Karpas-422 (cell line): Measurements from ENCODE around the gene PRIM2. TPM values are rescaled to one million over a fixed set of nuclear protein-coding genes. Genes with fewer than 3 reads are reported as not detected.
"Not testable (repeated sequence)": the region's sequence is repeated elsewhere in the genome, so short reads cannot be mapped to it uniquely, and the experiment has no call there.

ENCODE experiments used
- DNase-seq: peaks from one replicate; pipeline ENCODE4 v3.0.0-alpha.2; 2015
- H2AFZ ChIP-seq: fragments of 200-600 bp; sonication (generic); 2 replicates; pipeline ENCODE4 v1.6.1; 2014; ENCODE audit warnings: antibody characterized with exemption, low read length, mixed read lengths
- H3K27ac ChIP-seq: fragments of 200-600 bp; sonication (generic); 2 replicates; pipeline ENCODE4 v1.5.1; 2014; ENCODE audit warnings: mild to moderate bottlenecking, low read length, moderate library complexity
- H3K27me3 ChIP-seq: fragments of 200-600 bp; sonication (generic); 2 replicates; pipeline ENCODE4 v1.6.1; 2014; ENCODE audit warnings: low read length, mixed read lengths
- H3K36me3 ChIP-seq: fragments of 200-600 bp; sonication (generic); 2 replicates; pipeline ENCODE4 v1.6.1; 2014; ENCODE audit warnings: low read length, mixed read lengths; ENCODE audit not compliant: insufficient read depth
- H3K4me1 ChIP-seq: fragments of 200-600 bp; sonication (generic); 2 replicates; pipeline ENCODE4 v1.6.1; 2014; ENCODE audit warnings: mild to moderate bottlenecking, low read length, mixed read lengths
- H3K4me2 ChIP-seq: fragments of 200-600 bp; sonication (generic); 2 replicates; pipeline ENCODE4 v1.6.1; 2014; ENCODE audit warnings: low read length, low read depth, mild to moderate bottlenecking; ENCODE audit not compliant: poor library complexity, severe bottlenecking
- H3K4me3 ChIP-seq: fragments of 200-600 bp; sonication (generic); 2 replicates; pipeline ENCODE4 v1.5.1; 2014; ENCODE audit warnings: mild to moderate bottlenecking, antibody characterized with exemption, low read length, mixed read lengths
- H3K79me2 ChIP-seq: fragments of 200-600 bp; sonication (generic); 2 replicates; pipeline ENCODE4 v1.6.1; 2014; ENCODE audit warnings: mild to moderate bottlenecking, low read length, mixed read lengths
- H3K9ac ChIP-seq: fragments of 200-600 bp; sonication (generic); 2 replicates; pipeline ENCODE4 v1.6.0; 2014; ENCODE audit warnings: low read length
- H3K9me2 ChIP-seq: fragments of 200-600 bp; sonication (generic), shearing (Covaris generic); replicated peaks from 2 replicates; pipeline ENCODE4 v1.6.0; 2014; ENCODE audit warnings: mild to moderate bottlenecking, low read length, moderate library complexity; ENCODE audit not compliant: insufficient read depth
- H3K9me3 ChIP-seq: fragments of 300-700, 200-600 bp; sonication (generic); 2 replicates; pipeline ENCODE4 v1.6.1; 2014; ENCODE audit warnings: low read length, mixed read lengths
- H4K20me1 ChIP-seq: fragments of 200-600 bp; sonication (generic); 2 replicates; pipeline ENCODE4 v1.6.1; 2014; ENCODE audit warnings: mild to moderate bottlenecking, antibody characterized with exemption, low read length, low read depth; ENCODE audit not compliant: insufficient read depth
- total RNA-seq: library from RNA; depleted of rRNA; stranded (reverse); fragments of >200 nt; shearing (Covaris generic); gene quantifications from 2 replicates; pipeline ENCODE4 v1.2.3, GENCODE V29; 2014; ENCODE audit warnings: low replicate concordance

PRIM2 gene
- total RNA-seq, 1 experiment from 2014 or later = 49.1 TPM

DNA sequence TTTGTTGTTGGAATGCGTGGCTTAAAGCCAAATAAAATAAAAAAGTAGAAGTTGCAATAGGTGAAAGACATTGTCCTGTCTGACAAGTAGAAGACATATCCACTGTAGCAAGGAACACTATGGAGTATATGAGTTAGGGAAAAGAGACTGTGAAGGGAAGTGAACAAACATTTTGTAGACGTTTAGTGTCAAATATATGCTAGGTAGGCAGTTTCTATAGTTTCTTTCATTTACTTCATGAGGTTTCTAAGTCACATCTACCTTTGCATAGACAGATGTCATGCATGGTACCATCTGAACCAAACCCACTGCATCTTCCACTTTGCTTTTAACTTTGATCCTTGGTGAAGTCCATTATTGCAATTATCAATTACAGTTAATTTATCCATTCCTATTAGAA is 9.9 kb downstream of the PRIM2 start:
- H3K36me3 ChIP-seq = peaks cover 87% of the 10 kb centered on the region

DNA sequence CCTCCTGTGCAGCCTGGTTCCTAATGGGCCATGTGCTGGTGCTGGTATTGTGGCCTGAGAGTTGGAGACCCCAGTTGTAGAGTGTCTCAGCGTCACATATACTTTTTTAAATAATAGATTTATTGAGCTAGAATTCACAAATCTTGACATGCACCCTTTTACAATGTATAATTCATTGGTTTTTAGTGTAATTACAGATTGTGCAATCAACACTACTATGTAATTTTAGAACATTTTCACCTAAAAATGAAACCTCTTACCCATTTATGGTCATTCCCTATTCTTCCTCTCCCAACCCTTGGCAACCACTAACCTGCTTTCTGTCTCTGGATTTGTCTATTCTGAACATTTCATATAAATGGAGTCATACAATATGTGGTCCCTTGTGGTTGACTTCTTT is 10.6 kb downstream of the PRIM2 start:
- Histone ChIP-seq H3K4me2 (no peak overlapping the region), H3K27ac (no peak overlapping the region), H3K9ac (no peak overlapping the region), H3K9me3 (peaks cover 19% of the 10 kb centered on the region; the same call in 1 of the 2 replicates), H3K79me2 (peaks cover 73% of the 10 kb centered on the region), H3K4me1 (no peaks in the 10 kb centered on the region), H3K9me2 (no peaks in the 10 kb centered on the region), H3K27me3 (no peaks in the 10 kb centered on the region), H3K4me3 (no peak overlapping the region), H4K20me1 (no peaks in the 10 kb centered on the region), H2AFZ (no peak overlapping the region), H3K36me3 (peaks cover 91% of the 10 kb centered on the region)
- DNase-seq = no peak

More for the DNA sequence above, 9.9 kb downstream of the PRIM2 start:
- H2AFZ ChIP-seq = no peak overlapping the region
- no peak overlapping the region for H3K27ac ChIP-seq
- no peak overlapping the region for H3K9ac ChIP-seq
- H3K79me2 ChIP-seq = peaks cover 73% of the 10 kb centered on the region
- no peak overlapping the region for H3K4me2 ChIP-seq
- no peak for DNase-seq
- H3K27me3 ChIP-seq = no peaks in the 10 kb centered on the region
- no peaks in the 10 kb centered on the region for H4K20me1 ChIP-seq
- H3K4me1 ChIP-seq = no peaks in the 10 kb centered on the region
- H3K9me3 ChIP-seq = peaks cover 19% of the 10 kb centered on the region; the same call in 1 of the 2 replicates
- no peaks in the 10 kb centered on the region for H3K9me2 ChIP-seq
- no peak overlapping the region for H3K4me3 ChIP-seq

DNA sequence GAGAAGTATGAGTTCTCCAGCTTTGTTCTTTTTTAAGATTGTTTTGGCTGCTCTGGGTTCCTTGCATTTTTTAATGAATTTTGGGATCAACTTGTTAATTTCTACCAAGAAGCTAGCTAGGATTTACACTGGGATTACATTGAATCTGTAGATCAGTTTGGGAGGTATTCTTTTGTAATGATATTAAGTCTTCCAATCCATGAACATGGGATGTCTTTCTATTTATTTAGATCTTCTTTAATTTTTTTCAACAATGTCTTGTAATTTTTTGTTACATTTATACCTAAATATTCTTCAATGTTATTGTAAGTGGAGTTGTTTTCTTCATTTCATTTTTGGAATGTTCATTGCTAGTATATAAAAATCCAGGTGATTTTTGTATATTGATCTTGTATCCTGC is 12.5 kb downstream of the PRIM2 start:
- H3K4me1 ChIP-seq = no peaks in the 10 kb centered on the region
- DNase-seq = no peak
- H3K27me3 ChIP-seq = no peaks in the 10 kb centered on the region
- H3K4me2 ChIP-seq = no peak overlapping the region
- peaks cover 19% of the 10 kb centered on the region; the same call in 1 of the 2 replicates for H3K9me3 ChIP-seq
- peaks cover 78% of the 10 kb centered on the region for H3K79me2 ChIP-seq
- peaks cover 95% of the 10 kb centered on the region for H3K36me3 ChIP-seq
- no peak overlapping the region for H2AFZ ChIP-seq
- H3K27ac ChIP-seq = no peak overlapping the region
- H3K9me2 ChIP-seq = no peaks in the 10 kb centered on the region
- H3K9ac ChIP-seq = no peak overlapping the region
- H4K20me1 ChIP-seq = no peaks in the 10 kb centered on the region
- H3K4me3 ChIP-seq = no peak overlapping the region

DNA sequence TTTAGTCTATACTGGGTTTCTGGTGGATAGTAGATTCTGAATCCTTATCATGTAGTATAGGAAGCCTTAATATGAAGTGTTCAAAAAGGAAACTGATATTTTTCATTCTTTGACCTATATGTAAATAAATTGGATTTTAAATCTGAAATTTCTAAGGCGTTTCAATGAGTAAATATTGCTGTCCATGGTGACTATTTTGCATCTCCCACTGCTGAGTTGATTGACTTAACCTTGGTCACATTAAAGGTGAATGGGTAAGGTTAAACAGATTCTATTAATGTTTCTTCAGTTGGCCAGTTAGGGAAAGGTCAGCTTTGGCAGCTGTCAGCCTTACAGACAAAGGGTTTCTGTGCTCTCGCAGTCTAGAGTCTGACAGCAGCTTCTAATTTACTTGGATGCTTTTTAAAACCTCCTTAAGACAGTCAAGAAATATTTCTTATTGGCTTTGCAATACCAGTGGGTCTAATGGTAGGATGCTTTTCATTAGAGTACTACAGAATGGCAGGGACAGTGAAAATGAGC is 24.8 kb downstream of the PRIM2 start:
- H3K9me2 ChIP-seq = no peaks in the 10 kb centered on the region
- H3K27ac ChIP-seq = no peak overlapping the region
- H3K79me2 ChIP-seq = peaks cover 44% of the 10 kb centered on the region
- H4K20me1 ChIP-seq = no peaks in the 10 kb centered on the region
- H3K27me3 ChIP-seq = no peaks in the 10 kb centered on the region
- peaks cover 5% of the 10 kb centered on the region; the same call in 1 of the 2 replicates for H3K4me1 ChIP-seq
- no peak overlapping the region for H3K4me2 ChIP-seq
- no peak for DNase-seq
- H2AFZ ChIP-seq = no peak overlapping the region
- 0 out of 2 replicates have a peak, but pooled peaks cover 2% of the 10 kb centered on the region for H3K36me3 ChIP-seq
- H3K9me3 ChIP-seq = no peaks in the 10 kb centered on the region
- H3K9ac ChIP-seq = no peak overlapping the region
- no peak overlapping the region for H3K4me3 ChIP-seq

DNA sequence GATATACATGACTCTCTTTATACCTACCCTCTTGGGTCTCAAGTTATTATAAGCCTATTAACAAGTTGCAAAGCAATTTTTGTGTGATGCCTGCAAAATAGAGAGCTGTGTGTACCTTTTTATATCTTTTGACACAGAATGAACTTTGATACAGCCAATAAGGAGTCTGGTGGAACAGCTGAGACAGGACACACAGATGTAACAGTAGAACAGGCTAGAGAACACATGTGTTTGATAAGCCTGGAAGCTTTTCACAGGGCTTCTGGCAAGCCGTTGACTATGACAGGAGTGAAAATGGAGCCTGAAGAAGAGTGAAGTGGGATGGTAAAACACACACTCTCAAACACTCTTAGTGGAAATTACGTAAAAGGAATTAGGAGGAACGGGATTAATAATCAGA is 25.9 kb downstream of the PRIM2 start:
- H3K9me2 ChIP-seq, H3K4me3 ChIP-seq, H3K9me3 ChIP-seq, H3K36me3 ChIP-seq, H3K27me3 ChIP-seq, DNase-seq, H4K20me1 ChIP-seq, H3K27ac ChIP-seq, H3K4me1 ChIP-seq, H3K4me2 ChIP-seq, H2AFZ ChIP-seq, H3K9ac ChIP-seq: not testable (repeated sequence)
- H3K79me2 ChIP-seq = peaks cover 45% of the 10 kb centered on the region

DNA sequence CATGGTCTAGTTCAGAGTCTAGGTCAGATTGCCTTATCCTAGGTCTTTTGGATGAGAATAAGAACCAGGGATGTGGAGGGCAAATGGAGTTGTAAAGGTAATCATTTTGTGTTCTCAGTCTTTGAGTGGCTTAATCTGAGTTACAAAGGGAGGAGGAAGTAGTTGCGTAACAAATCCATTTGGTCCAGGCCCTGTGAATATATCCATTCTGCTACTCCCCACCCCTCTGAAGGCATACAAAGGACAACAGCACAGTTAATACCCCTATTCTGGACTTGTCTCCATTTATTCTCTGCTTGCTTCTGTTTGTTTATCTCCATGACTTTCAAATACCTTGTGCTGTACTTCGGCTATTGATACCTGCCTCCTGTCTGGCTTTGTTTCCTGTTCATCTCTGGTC is 29.3 kb downstream of the PRIM2 start:
- peaks cover 58% of the 10 kb centered on the region for H3K79me2 ChIP-seq
- not testable (repeated sequence) for H3K9me2 ChIP-seq, H3K36me3 ChIP-seq, H3K4me2 ChIP-seq, H3K9me3 ChIP-seq, H3K9ac ChIP-seq, H4K20me1 ChIP-seq, H2AFZ ChIP-seq, H3K4me1 ChIP-seq, H3K27me3 ChIP-seq, H3K4me3 ChIP-seq, DNase-seq, H3K27ac ChIP-seq

DNA sequence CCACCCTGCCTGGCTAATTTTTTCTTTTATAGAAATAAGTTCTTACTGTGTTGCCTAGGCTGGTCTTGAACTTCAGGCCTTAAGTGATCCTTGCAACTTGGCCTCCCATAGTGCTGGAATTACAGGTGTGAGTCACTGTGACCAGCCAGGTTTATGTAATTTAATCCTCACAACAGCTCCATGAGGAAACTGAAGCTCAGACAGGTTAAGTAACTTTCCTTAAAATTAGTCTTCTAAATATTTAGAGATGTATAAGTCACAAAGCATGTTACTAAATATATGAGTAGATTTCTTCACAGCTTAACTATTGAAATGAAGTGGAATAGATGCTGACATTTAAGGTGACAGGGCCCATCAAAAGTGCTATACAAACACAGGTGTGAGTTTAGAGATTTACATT is 30.2 kb downstream of the PRIM2 start:
- H3K4me2 ChIP-seq, H3K4me3 ChIP-seq, H3K27ac ChIP-seq, H3K9me2 ChIP-seq, H3K9me3 ChIP-seq, H3K9ac ChIP-seq, H3K27me3 ChIP-seq, H3K4me1 ChIP-seq, H2AFZ ChIP-seq, H4K20me1 ChIP-seq, H3K36me3 ChIP-seq, DNase-seq: not testable (repeated sequence)
- H3K79me2 ChIP-seq = peaks cover 52% of the 10 kb centered on the region

DNA sequence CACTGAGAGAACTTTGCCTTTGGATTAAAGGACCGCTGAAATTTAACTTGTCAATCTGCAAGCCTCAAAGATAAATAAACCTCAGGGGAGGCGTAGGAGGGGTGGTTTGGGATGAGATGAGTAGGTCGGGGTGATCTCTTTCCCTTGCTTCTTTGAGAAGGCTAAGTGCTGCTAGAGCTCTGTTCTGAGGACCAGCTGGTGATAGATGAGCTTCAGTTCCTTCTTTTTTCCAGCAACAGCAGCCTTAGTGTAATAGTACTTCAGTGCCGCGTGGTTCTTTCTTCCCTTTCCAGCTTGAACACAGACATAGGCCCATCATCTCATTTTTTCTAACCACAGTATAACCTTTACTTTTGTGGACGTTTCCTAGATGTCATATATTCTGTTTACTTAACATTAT is 33.0 kb downstream of the PRIM2 start:
- H3K9ac ChIP-seq, H3K9me3 ChIP-seq, H3K4me2 ChIP-seq, H3K9me2 ChIP-seq, DNase-seq, H3K4me3 ChIP-seq, H3K27me3 ChIP-seq, H3K27ac ChIP-seq, H4K20me1 ChIP-seq, H3K36me3 ChIP-seq, H2AFZ ChIP-seq, H3K4me1 ChIP-seq: not testable (repeated sequence)
- H3K79me2 ChIP-seq = peaks cover 51% of the 10 kb centered on the region

DNA sequence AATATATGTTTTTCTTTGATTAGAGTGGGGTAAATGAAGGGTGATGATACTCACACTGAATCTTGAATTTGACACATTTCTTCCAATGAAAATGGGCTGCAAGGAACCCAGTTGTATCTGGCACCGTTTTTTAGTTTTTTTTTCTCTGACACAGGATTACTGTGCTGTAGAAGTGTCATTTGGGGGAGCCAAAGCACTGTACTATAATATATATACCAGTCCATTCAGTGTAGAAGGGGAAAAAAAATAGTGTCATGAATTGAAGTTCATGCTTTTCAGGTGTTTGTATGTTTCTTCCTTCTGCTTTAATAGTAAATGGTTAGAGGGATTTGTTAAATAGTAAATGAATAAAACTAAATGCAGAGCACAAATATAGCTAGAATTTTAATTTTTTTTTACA is 35.2 kb downstream of the PRIM2 start:
- H3K4me2 ChIP-seq, H3K9me3 ChIP-seq, H3K36me3 ChIP-seq, H3K4me1 ChIP-seq, H3K9me2 ChIP-seq, H3K27ac ChIP-seq, DNase-seq, H4K20me1 ChIP-seq, H3K4me3 ChIP-seq, H3K27me3 ChIP-seq, H2AFZ ChIP-seq, H3K9ac ChIP-seq: not testable (repeated sequence)
- peaks cover 52% of the 10 kb centered on the region for H3K79me2 ChIP-seq
